GM21526 (cell line): Measurements from ENCODE around the gene CR1L.

Source experiments
- ATAC-seq: cut with Tn5 transposase; IDR thresholded peaks from one replicate; pipeline ENCODE4 v1.9.1; 2021; ENCODE audit warnings: moderate library complexity; ENCODE audit not compliant: unreplicated experiment, low FRiP score

The CR1L gene

DNA sequence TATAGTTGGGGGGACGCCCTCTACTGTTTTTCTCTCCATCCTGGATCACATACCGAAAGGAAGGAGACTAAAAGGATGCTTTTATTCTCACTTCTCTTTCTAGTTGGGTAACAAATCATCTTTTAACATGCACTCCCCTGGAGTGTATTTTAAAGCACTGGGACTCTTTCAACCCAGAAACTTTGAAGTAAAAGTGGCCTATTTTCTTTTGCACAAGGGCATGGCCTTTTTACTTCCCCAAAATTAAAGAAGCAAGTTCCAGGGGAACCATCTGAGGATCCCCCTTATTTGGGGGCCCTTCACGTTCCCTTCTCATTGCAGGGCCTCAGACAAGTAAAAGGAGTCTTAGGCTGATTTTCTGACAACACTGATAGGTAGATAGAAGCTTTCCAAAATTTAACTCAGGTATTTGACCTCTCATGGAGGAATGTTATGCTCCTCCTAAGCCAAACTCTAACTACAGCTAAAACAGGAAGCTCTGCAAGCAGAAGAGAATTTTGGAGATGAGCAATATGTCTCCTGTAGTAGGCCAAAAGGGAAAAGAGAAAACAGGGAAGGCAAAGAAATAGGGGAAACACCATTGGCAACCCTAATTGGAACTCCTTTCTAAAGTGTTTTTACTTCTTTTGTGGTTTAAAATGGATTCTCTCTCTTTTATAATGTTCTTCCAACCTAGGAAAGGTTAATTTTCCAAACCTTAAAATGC, 98.1 kb downstream of the CR1L start:
- ATAC-seq: no peak

DNA sequence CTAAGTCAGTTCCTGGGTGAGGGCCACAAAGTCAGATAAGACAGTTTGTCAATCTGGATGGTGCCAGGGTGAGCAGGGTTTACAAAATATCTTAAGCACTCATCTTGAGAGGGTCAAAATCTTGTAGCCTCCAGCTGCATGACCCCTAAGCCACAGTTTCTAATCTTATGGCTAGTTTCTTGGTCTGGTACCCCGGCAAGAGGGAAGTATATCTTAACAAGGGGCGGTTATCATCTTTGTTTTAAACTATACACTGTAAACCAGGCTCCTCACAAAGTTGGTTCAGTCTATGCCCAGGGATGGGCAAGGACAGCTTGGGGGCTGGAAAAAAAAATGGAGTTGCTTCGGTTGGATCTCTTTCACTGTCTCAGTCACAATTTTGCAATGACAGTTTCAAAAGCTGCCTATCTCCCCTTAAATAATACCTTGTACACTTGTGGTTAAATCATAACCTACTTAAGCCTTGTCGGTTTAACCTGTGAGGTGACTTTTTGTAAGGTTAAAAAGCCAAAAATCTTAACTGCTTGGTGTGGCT, 99.1 kb downstream of the CR1L start:
- no peak for ATAC-seq

DNA sequence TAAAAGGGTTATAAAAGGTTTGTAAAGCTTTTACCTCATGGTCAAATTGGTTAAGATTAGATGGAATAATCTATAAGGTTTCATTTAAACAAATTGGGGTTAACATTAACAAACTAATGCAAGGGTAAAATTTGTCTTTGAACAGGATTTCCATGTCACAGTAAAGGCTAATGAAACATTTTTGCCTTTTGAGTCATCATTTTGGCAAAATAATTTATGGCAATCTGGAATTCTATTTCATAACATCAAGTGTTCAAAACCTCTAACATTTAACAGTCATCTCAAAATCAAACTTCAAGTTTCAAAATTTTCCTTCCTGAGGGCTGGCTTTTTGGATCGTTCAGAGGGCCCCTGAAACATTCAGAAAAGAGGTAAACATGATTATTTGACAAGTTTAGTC, 100.4 kb downstream of the CR1L start:
- ATAC-seq: no peak

DNA sequence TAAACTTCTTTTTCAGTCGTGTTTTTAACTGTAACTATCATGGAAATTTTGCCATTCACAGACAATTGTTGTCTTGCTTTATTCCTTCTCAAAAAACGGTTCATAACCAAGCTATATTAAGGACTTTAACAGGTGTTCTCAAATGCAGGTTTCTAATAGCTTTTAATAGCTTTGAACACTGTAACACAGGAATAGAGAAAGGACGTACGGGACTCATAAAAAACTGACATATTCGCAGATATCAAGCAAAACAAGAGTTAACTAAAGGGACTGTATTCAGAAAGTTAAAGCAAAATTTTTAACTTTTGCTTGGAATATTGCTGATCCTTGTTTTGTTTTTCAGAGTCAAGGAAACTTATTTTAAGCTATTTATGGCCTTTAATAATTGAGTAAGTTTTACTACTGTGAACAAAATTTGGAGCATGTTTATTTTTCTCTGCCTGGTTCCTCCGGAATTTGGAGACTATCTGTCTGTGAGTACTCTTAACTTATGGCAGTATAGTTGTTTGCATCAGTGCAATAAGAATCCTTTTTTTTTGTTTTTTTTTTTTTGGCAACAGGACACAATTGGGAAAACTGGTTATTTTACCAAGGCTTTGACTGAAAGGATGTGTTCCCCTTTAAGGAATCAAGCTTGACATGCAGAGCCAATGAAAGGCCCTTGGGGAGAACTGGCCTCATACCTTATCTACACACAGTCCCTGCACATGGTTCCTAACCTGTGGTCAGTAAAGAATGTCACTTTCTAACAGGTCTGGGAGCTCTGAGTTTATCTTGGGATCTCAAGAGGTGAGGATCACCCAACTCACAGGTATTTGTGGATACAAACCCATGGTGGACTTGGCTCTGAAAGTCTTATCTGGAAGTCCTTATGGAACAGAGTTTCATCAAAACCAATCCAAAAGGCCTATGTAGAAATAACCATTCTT, 101.2 kb downstream of the CR1L start:
- ATAC-seq: no peak

DNA sequence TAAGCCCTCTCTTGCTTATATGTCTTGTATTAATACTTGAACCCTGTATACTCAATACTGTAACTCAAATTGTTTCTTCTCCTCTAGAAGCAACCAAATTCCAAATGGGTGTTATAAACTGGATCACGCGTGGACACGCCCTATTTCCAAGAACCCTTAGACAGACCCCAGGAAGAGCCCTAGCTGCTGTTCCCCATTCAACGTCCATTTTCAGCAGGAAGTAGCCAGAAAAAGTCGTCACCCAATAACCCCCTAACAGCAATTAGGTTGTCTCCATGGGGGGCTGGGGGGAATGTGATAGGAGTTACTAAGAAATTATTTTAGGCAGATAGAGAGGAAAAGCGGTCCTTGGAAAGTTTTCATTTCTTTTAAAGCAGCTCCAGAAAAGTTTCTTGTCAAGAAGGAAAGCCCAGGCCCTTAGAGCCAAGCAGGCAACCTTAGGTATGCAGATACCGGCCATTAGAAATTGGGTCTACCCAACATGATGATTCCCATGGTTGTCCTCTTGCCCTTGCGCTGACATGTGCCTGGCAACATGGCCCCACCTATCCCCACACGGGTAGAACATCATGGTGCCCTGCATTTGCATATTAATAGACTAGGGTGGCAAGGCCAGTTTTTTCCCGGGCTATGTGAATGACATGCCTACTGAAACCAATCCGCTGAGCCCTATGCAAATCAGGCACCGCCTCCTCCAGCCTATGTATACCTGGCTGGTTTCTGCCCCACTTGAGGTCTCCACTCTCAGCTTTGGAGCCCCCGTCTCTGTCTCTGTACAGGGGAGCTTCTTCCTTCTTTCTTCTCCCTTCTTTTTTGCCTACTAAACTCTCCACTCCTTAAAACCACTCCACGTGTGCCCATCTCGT, 102.9 kb downstream of the CR1L start:
- ATAC-seq: no peak

DNA sequence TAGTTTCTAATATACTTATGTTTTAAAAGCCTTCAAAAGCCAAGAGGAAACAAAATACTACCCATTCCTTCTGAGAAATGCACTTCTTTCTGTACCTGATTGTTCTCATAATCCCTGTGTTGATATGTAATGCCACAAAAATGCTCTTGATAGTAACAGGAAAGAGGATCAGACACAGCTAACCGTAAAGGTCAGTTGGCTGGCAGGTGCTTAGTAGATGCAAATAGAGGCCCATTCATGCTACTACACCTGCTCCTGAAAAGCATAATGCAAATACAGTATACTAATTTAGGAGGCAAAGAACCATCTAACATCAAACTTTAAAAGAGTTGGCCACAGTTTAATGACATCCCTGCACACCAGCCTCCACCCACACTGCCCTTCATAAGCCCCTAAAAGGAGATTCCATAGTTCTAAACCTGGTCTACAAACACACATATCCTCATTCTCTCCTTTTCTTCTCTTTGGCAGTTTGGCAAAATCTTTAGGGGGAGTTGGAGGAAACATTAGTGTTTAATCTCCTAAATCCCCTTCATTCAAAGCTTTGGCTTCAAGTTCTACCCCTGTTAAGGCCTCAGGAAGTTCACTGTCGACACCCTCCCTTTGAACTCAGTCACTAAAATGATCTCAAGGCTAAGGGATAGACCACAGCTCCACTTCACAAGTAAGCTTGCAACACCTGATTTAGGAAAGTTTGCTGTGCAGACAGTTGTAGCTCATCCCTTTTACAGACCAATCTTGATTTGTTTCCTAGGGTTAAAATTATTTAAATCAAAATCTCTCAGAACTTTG, 104.0 kb downstream of the CR1L start:
- ATAC-seq: no peak

DNA sequence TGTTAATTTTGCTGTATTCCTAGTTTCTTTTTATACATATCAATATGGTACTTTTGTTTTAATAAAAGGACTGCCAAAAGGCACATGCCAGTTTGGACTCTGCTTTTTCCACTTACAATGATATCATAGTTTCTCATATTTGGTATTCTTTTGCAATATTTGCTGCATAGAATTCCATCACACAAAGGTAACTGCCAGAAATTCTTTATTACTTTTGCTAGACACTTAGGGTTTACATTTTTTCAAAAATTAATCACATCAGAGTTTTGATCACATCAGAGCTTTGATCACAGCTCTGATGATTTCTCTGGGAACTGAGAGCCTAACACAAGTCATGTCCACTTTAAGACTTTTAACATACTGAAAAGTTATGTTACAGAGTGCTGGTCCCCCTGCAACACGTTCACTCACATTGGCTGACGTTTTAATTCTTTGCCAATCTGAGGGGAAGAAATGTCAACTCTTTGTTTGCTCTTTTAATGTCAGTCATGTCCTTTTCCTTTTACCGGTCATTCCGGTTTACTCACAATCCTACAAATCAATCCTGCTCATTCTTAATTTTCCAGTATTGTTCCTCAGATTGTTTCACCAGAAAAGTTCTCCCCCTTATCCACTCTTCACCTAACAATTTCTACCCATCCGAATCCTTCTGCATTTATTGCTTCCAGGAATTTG, 105.8 kb downstream of the CR1L start:
- no peak for ATAC-seq

DNA sequence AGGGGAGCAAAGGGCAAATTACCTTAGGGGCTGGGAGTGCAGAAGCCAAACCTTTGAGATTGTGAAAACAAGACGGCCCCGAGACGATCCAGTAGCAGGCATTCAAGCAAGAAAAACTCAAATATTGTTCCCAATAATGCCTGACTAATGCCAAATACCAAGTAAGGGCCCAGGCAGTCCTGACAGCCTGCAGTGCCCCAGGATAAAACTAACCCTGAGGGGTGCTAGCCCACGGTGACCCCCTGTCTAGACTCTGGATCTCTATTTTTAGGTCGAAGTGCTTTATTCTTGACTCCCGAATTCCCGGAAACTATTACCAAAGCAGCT, 106.5 kb downstream of the CR1L start:
- peak; percentile 7 for ATAC-seq

DNA sequence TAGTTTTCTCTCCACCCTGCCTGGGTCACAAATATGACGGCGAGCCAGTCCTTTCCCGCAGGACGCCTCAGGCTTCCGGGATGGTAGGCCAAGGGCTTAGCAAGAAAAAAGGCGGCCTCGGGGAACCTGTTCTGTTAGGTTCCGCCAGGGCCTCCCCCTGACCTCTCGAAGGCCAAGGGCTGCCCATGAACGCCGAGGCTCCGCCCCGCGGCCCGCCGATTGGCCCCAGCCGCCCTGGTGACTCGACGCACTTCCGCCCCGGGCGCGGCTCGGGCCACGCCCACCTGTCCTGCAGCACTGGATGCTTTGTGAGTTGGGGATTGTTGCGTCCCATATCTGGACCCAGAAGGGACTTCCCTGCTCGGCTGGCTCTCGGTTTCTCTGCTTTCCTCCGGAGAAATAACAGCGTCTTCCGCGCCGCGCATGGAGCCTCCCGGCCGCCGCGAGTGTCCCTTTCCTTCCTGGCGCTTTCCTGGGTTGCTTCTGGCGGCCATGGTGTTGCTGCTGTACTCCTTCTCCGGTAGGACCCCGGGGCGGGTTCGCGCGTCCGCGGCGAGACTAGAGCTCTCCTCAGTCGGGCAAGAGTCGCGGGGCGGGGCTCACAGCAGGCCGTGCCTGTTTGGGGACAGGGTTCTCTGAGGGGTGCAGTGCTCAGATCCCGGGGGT, 107.0 kb downstream of the CR1L start, which contains the start of gene CD46:
Gene CD46, plus strand, starts transcription at position 265 of the 666 bp plus-strand sequence. Its CDS starts 159 bp downstream, at position 424.
- ATAC-seq: peak; percentile 95

DNA sequence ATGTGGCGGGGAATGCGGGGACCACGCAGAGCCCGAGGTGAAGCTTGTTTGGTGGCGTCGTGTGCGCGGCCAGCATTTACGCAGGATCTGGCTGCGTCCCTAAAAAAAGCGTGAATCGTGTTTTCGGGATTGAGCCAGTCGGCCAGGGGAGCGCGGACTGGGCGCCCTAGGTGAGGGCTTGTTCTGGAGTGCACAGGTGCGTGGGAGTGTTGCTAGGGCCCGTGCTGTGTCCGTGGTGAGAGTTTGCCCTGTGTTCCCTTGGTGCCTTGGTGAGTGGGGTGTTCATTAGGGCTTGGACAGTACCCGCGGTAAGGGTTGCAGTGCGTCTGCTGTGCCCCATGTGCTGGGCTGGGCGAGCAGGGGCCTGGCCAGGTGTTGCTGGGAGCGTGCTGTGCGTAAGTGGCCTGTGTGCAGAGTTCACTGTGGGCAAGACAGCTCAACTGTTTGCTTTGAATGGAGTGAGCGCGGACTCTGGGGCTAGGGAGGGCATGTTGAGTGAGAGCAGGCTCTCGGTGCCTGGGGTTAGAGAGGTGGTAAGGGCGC, 107.6 kb downstream of the CR1L start:
- ATAC-seq: peak; percentile 30

DNA sequence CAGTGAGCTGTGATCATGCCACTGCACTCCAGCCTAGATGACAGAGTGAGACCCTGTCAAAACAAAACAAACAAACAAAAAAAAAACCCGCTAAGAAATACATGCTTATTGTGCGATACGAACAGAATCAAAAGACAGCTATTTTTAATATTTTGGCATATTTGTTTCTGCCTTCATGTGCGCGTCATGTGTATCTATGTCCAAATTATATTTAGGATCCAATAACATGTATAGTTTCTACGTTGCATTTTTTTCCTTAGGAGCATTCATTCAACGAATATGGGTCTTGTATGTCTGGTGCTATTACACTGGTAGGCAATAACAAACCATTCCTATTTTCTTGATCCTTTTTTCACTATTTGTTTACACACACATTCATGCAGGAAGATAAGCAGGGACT, 108.7 kb downstream of the CR1L start:
- ATAC-seq: no peak

DNA sequence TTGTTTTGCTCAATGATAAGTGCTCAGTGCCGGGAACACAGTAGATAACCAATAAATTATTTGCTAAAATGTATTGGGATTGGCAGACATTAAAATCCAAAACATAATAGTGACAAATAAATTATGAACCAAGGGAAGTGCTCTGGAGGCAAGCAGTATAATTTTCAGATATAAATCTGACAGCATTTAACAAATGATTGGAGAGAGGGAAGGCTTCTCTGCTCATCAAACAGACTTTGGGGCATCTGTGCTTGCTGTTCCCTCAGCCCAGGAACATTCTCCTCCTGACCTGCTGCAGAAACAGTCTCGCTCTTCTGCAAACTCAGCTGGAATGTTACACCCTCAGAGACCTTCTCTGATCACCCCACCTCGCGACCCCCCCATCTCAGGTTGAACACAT, 109.1 kb downstream of the CR1L start:
- ATAC-seq: no peak

DNA sequence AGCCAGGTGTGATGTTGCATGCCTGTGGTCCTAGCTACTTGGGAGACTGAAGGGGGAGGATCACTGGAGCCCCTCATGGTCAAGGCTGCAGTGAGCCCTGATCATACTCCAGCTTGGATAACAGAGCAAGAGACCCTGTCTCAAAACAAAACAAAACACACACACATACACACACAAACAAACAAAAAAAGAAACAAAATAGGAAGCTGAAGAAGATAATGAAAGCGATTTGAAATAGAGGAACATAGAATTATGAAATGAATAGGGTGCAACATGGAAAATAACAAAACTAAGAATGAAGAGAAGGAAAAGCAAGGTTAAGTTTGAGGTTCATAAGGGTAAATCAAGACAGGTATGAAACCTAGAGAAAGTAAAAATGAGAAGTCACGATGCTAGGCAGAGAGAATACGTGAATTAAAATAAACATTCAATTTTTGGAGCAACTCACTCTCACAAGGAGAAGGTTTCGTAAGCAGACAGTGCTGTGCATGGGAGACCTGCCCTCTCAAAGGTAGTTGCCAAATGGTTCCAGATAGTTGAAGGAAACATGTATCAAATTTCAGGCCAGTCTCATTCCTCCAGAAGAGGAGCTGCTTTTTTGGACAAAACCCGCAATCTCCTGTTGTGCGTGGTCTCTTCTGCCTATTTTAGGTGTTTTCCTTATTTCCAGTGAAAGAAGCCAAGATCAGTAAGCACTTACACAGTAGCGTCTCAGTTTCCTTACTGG, 110.2 kb downstream of the CR1L start:
- ATAC-seq: no peak

DNA sequence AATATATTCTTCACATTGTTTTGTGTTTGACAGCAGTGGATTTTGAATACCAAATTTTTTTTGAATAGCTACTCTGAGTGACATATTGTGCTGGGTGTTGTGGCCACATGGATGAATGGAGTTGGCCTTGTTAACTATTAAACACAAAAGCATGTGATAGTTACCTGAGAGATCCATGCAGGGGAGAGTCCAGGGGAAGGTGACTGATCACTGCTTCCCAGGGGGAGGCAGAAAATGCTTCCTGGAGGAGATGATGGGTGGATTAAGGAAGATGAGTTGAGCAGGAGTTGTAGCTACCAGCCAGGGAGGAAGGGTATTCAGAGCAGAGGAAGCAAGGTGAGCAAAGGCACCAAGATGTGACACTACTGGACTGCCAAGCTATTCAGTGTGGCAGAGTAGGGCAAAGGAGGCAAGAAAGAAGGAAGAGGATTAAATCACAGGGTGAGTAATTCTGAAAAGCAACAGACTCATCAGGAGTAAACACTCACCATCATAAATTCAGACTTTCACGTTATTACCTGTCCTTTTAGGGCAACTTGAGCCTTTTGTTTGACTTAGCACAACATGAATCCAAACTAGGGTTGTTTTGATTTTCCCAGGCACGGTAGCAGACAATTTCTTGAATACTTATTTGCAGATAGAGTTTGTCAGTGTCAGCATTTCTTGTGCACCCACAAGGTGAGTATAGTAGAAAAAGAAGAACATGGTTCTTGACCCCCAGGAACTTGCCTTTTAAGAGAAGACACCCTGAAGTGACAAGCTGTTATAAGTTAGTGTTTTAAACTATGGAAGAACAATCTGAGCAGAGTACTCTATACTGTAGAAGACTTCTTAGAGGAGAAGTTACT, 111.1 kb downstream of the CR1L start:
- ATAC-seq: no peak

DNA sequence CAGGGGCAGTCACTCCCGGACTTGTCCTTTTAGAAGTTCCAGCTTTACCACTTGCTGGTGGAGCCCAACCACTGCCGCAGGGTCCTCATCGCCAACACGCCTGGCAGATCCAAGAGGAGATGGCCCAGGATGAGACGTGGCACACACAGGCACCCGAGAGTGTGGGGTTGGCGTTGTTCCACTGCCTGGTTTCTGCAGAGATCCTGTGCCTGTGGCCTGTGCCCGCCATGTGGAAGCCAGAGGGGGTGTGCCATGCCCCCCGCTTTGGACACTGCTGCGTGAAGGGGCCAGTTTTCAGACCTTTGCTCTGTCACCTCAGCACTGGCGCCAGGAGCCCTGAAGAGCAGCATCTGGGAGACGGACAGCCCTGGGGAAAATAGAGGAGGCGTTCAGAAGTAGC, 117.7 kb downstream of the CR1L start:
- ATAC-seq: no peak

DNA sequence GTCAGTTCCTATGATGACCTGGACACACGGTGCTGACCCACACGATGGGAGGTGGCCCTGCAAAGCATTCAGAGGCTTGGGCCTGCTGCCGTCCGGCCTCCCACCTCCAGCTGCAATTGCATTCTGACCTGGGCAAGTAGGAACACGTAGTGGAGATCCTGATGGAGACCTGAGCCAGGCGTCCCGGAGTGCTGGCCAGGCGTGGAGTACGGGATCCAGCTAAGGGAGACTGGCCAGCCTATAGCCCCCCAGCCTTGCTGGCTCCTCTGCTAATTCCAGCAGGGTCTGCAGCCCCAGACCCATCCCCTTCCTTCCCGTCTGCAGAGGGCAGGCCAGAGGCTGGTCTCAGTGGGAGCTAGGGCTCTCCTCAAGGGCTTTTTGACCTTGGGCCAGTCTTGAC, 118.2 kb downstream of the CR1L start:
- ATAC-seq: no peak

DNA sequence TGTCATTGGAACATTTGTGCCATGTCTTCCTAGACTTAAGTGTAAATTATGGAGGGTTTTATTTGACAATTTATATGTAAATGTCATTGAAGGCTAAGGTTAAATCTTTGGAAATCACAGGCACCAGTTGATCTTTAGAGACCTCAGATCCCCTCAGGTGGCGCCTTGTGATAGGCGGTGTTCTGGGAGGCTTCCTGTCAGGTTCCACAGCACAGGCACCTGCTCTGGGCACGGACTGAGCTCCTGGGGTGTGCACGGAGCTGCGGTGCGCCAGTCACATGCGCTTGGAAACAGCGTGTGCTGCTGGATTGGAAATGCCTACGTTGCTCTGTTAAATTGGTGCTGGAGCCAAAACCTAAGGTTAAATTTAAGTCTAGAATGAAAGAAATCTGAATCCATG, 119.0 kb downstream of the CR1L start:
- no peak for ATAC-seq
